Measurements from ENCODE around the gene ARHGAP15.
A peak's percentile ranks its signal among the peaks of the same experiment; 100 is the strongest.
"Not testable (repeated sequence)": the region's sequence is repeated elsewhere in the genome, so short reads cannot be mapped to it uniquely, and the experiment has no call there.

The ARHGAP15 gene

DNA sequence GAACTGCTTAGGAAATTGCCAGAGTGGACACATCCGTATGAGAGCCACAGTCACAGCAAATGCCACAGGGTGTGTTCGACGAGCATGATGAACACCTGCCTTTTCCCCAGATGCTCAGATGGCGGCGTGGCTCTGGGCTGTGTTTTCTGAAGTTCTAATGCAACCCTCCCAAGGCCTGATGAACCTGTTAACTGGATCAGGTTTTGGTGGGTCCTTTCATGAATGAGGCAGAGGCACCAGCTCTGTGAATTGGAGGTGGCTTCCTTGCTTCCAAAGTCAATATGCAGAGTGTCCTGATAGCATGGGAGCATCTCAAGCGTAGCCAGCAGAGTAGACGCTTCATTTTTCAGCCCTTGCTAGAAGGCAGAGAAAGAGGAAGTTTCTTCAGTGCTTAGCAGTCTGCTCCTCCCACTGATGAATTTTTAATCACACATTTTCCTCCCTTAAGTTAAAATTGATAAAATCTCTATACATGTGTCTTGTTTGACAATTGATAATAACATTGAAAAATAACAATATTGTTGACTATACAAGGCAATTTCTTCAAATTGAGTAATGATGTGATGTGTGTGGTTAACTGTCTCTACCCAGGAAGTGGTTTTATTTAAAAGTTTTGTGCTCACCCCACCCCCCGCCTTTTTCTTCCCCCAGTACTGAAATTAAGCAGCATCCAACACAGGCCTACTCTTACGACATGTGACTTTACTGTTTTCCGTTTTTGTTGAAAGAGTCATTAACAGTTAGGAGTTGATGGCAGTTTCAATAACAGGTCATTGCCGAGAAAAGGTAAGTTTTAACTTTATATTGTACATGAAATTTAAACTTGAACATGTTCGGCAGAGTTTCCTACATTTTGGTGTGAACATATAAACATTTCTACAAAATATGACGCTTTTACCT is at the start of gene ARHGAP15:
Gene ARHGAP15, plus strand, starts transcription at position 739 of the 900 bp plus-strand sequence.
- Histone ChIP-seq H3K4me3 (ENCODE audit: low read depth in 1 of 2, low read length in 2 of 2) (peak within 1 kb of the TSS in 1 of 2 donors; percentile 32), H3K27me3 (ENCODE audit: low read depth, low read length) (no peaks in the 10 kb centered on the region), H3K9me3 (ENCODE audit: control insufficient read depth in 1 of 2, low read length in 2 of 2) (no peaks in the 10 kb centered on the region), H3K27ac (ENCODE audit: low read length) (peak within 1 kb of the TSS; percentile 66), H3K4me1 (ENCODE audit: control insufficient read depth in 1 of 2, insufficient read depth in 2 of 2, low read length in 2 of 2) (no peaks in the 10 kb centered on the region), H3K36me3 (ENCODE audit: control insufficient read depth in 1 of 2, insufficient read depth in 2 of 2, low read length in 2 of 2) (no peaks in the 10 kb centered on the region)

DNA sequence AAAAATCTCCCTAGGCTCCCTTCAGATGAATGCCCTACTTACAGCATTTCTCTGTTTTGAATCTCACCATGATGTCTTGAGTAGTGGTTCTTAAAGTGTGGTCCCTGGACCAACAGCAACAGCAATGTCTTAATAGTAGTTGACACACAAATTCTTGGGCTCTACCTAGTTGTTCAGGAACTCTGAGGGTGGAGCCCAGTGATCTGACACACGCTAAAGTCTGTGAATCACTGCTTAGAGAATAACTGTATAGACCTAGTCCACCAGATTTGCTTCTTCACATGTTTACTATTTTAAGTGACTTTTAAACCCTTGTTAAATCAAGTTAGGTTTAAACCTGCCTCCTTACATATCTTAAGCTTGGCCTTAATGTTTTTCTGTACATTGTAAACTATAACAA is 47.6 kb upstream of the ARHGAP15 start:
- no peaks in the 10 kb centered on the region for H3K27me3 ChIP-seq (ENCODE audit: low read depth, low read length)
- H3K4me3 ChIP-seq (ENCODE audit: low read depth in 1 of 2, low read length in 2 of 2): no peak overlapping the region
- H3K4me1 ChIP-seq (ENCODE audit: control insufficient read depth in 1 of 2, insufficient read depth in 2 of 2, low read length in 2 of 2): no peaks in the 10 kb centered on the region
- peaks cover 0 to 7% of the 10 kb centered on the region in 2 donors for H3K9me3 ChIP-seq (ENCODE audit: control insufficient read depth in 1 of 2, low read length in 2 of 2)
- no peaks in the 10 kb centered on the region for H3K36me3 ChIP-seq (ENCODE audit: control insufficient read depth in 1 of 2, insufficient read depth in 2 of 2, low read length in 2 of 2)
- no peak overlapping the region for H3K27ac ChIP-seq (ENCODE audit: low read length)

DNA sequence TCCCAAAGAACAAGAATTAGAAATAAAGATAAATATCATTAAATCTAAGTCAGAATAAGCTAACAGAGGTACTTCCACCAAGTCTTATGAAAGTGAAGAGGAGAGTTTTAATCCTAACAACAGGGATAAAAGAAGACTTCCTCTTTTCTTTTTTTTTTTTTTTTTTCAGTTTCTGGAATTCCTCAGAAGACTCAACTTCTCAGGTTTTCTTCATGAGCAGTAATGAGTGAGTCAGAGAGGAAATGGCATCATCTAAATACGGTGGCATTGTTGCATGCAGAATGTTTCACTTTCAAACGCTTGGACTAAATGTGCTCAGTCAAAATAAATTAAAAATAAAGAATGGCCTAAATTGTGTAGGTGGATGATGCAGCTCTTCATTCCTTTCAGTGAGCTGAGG is 45.6 kb upstream of the ARHGAP15 start:
- Histone ChIP-seq H3K36me3 (ENCODE audit: control insufficient read depth in 1 of 2, insufficient read depth in 2 of 2, low read length in 2 of 2) (no peaks in the 10 kb centered on the region), H3K4me1 (ENCODE audit: control insufficient read depth in 1 of 2, insufficient read depth in 2 of 2, low read length in 2 of 2) (no peaks in the 10 kb centered on the region), H3K4me3 (ENCODE audit: low read depth in 1 of 2, low read length in 2 of 2) (no peak overlapping the region), H3K9me3 (ENCODE audit: control insufficient read depth in 1 of 2, low read length in 2 of 2) (peaks cover 0 to 7% of the 10 kb centered on the region in 2 donors), H3K27me3 (ENCODE audit: low read depth, low read length) (no peaks in the 10 kb centered on the region), H3K27ac (ENCODE audit: low read length) (no peak overlapping the region)

DNA sequence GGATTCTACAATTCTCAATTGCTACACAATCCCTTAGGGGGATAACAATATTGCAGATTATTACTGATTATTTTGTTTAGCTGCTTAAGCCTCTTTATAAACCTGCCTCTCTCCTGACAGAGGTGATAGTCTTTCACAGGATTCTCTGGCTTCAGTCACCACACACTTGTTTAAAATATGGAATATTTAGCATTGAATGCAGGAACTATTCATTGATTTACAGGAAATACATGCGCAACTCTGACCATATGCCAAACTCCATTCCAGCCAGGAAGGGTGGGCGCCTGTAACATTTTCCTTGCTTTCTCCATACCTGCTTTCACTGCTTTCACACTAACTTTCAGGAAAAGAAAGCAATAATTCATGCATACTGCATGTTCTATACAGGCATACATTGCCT is 44.8 kb upstream of the ARHGAP15 start:
- Histone ChIP-seq H3K9me3 (ENCODE audit: control insufficient read depth in 1 of 2, low read length in 2 of 2) (peaks cover 0 to 7% of the 10 kb centered on the region in 2 donors), H3K27me3 (ENCODE audit: low read depth, low read length) (no peaks in the 10 kb centered on the region), H3K36me3 (ENCODE audit: control insufficient read depth in 1 of 2, insufficient read depth in 2 of 2, low read length in 2 of 2) (no peaks in the 10 kb centered on the region), H3K4me3 (ENCODE audit: low read depth in 1 of 2, low read length in 2 of 2) (no peak overlapping the region), H3K4me1 (ENCODE audit: control insufficient read depth in 1 of 2, insufficient read depth in 2 of 2, low read length in 2 of 2) (no peaks in the 10 kb centered on the region), H3K27ac (ENCODE audit: low read length) (no peak overlapping the region)

DNA sequence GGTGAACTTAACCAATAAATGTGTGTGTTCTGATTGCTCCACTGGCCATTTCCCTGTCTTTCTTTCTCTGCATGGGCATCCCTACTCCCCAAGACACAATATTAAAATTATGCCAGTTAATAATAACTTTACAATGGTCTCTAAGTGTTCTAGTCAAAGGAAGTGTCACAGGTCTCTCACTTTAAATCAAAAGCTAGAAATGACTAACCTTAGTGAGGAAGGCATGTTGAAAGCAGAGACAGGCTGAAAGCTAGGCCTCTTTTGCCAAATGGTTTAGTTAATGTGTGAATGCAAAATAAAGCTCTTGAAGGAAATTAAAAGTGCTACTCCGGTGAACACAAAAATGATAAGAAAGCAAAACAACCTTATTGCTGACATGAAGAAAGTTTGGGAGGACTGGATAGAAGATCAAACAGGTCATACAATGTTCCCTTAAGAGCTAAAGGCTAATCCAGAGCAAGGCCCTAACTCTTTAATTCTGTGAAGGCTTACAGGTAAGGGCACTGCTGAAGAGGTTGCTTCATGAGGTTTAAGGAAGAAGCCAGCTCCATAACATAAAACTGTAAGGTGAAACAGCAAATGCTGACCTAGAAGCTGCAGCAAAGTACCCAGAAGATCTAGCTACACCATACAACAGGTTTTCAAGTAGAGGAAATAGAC is 44.0 kb upstream of the ARHGAP15 start:
- no peaks in the 10 kb centered on the region for H3K36me3 ChIP-seq (ENCODE audit: control insufficient read depth in 1 of 2, insufficient read depth in 2 of 2, low read length in 2 of 2)
- no peak overlapping the region for H3K27ac ChIP-seq (ENCODE audit: low read length)
- no peaks in the 10 kb centered on the region for H3K27me3 ChIP-seq (ENCODE audit: low read depth, low read length)
- H3K4me1 ChIP-seq (ENCODE audit: control insufficient read depth in 1 of 2, insufficient read depth in 2 of 2, low read length in 2 of 2): no peaks in the 10 kb centered on the region
- H3K9me3 ChIP-seq (ENCODE audit: control insufficient read depth in 1 of 2, low read length in 2 of 2): peaks cover 0 to 7% of the 10 kb centered on the region in 2 donors
- H3K4me3 ChIP-seq (ENCODE audit: low read depth in 1 of 2, low read length in 2 of 2): no peak overlapping the region

DNA sequence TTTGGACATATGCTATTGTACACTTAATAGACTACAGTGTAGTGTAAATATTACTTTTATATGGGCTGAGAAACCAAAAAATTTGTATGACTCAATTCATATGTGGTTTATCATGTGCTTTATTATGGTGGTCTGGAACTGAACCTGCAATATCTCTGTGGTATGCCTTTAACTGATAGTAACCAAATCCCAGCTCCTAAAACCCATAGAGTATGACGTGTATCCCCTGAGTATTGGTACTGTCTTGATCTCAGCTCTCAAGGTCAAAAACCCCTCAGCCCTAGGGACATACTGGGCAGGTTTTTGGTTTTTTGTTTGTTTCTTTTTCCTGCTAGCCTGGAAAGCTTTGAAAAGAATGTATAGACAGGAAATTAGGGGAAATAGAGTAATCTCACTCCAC is 42.2 kb upstream of the ARHGAP15 start:
- peaks cover 0 to 2% of the 10 kb centered on the region in 2 donors for H3K9me3 ChIP-seq (ENCODE audit: control insufficient read depth in 1 of 2, low read length in 2 of 2)
- no peaks in the 10 kb centered on the region for H3K4me1 ChIP-seq (ENCODE audit: control insufficient read depth in 1 of 2, insufficient read depth in 2 of 2, low read length in 2 of 2)
- H3K4me3 ChIP-seq (ENCODE audit: low read depth in 1 of 2, low read length in 2 of 2): no peak overlapping the region
- no peak overlapping the region for H3K27ac ChIP-seq (ENCODE audit: low read length)
- no peaks in the 10 kb centered on the region for H3K27me3 ChIP-seq (ENCODE audit: low read depth, low read length)
- H3K36me3 ChIP-seq (ENCODE audit: control insufficient read depth in 1 of 2, insufficient read depth in 2 of 2, low read length in 2 of 2): no peaks in the 10 kb centered on the region

DNA sequence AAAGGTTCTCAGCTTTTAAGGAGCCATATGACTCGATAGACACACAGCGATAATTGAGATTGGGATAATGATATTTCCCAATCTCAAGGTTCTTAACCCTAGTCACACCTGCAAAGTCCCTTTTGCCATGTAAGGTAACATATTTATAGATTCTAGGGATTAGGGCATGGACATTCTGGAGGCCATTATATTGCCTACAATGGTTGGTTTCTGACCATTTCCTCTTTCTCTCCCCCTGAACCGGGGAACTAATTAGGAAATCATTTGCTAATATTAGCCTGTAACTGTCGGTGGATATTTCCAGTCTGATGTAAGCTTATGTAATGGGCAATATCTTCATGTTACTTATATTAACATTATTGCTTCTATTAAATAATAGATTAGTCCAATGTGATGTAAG is 40.8 kb upstream of the ARHGAP15 start:
- Histone ChIP-seq H3K36me3 (ENCODE audit: control insufficient read depth in 1 of 2, insufficient read depth in 2 of 2, low read length in 2 of 2) (no peaks in the 10 kb centered on the region), H3K4me3 (ENCODE audit: low read depth in 1 of 2, low read length in 2 of 2) (no peak overlapping the region), H3K27me3 (ENCODE audit: low read depth, low read length) (no peaks in the 10 kb centered on the region), H3K9me3 (ENCODE audit: control insufficient read depth in 1 of 2, low read length in 2 of 2) (no peaks in the 10 kb centered on the region), H3K4me1 (ENCODE audit: control insufficient read depth in 1 of 2, insufficient read depth in 2 of 2, low read length in 2 of 2) (no peaks in the 10 kb centered on the region), H3K27ac (ENCODE audit: low read length) (no peak overlapping the region)

DNA sequence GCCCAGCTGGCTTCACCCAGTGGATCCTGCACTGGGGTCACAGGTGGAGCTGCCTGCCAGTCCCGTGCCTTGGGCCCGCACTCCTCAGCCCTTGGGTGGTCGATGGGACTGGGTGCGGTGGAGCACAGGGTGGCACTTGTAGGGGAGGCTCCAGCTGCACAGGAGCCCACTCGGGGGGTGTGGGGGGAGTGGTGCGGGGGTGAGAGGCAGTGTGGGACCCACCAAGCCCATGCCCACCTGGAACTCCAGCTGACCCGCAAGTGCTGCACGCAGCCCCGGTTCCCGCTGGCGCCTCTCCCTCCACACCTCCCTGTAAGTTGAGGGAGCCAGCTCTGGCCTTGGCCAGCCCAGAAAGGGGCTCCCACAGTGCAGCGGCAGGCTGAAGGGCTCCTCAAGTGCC is 39.7 kb upstream of the ARHGAP15 start:
- H3K27ac ChIP-seq (ENCODE audit: low read length); H3K9me3 ChIP-seq (ENCODE audit: control insufficient read depth in 1 of 2, low read length in 2 of 2); H3K4me3 ChIP-seq (ENCODE audit: low read depth in 1 of 2, low read length in 2 of 2); H3K4me1 ChIP-seq (ENCODE audit: control insufficient read depth in 1 of 2, insufficient read depth in 2 of 2, low read length in 2 of 2); H3K27me3 ChIP-seq (ENCODE audit: low read depth, low read length); H3K36me3 ChIP-seq (ENCODE audit: control insufficient read depth in 1 of 2, insufficient read depth in 2 of 2, low read length in 2 of 2): not testable (repeated sequence)

DNA sequence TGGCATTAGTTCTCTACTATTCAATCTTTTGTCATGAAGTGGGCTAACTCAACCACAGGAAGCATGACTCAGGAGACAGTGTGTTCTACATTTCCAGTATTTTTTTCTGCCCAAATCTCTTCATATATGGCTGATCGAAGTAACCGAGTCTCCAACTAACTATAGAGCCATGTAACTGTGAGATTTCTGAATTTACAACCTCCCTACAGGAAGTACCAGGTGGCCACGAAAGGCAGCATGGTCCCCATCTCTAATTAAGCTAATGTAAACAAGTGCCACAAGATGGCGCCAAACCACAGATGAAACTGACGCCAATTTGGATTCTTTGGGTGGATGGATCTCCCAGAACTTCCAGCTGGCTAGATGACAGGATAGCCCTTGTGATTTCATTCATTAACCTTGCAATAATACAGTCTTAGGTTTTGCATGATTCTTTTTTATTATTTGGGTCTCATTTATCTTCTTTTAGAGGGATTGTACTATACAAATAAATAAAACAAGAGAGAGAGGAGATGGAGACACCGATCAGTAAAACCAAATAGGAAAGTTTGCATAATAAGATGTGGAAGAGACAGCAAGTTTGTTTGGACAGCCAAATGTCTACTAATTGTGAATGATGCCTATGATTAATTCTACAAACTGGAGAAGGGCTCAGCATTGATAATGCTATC is 18.3 kb upstream of the ARHGAP15 start:
- H3K4me3 ChIP-seq (ENCODE audit: low read depth in 1 of 2, low read length in 2 of 2): no peak overlapping the region
- no peaks in the 10 kb centered on the region for H3K27me3 ChIP-seq (ENCODE audit: low read depth, low read length)
- H3K36me3 ChIP-seq (ENCODE audit: control insufficient read depth in 1 of 2, insufficient read depth in 2 of 2, low read length in 2 of 2): no peaks in the 10 kb centered on the region
- no peaks in the 10 kb centered on the region for H3K9me3 ChIP-seq (ENCODE audit: control insufficient read depth in 1 of 2, low read length in 2 of 2)
- H3K4me1 ChIP-seq (ENCODE audit: control insufficient read depth in 1 of 2, insufficient read depth in 2 of 2, low read length in 2 of 2): no peaks in the 10 kb centered on the region
- no peak overlapping the region for H3K27ac ChIP-seq (ENCODE audit: low read length)

DNA sequence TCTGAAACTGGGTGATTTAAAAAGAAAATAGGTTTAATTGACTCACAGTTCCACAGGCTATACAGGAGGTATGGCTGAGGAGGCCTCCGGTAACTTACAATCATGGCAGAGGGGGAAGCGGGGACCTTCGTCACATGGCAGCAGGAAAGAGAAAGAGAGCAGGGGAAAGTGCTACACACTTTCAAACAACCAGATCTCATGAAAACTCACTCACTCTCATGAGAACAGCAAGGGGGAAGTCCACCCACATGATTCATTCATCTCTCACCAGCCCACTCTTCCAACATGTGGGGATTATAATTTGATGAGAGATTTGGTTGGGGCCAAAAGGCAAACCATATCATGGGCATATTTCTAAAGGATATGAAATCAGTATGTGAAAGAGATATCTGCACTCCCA is 12.0 kb upstream of the ARHGAP15 start:
- no peaks in the 10 kb centered on the region for H3K4me1 ChIP-seq (ENCODE audit: control insufficient read depth in 1 of 2, insufficient read depth in 2 of 2, low read length in 2 of 2)
- H3K4me3 ChIP-seq (ENCODE audit: low read depth in 1 of 2, low read length in 2 of 2): no peak overlapping the region
- H3K9me3 ChIP-seq (ENCODE audit: control insufficient read depth in 1 of 2, low read length in 2 of 2): no peaks in the 10 kb centered on the region
- H3K27ac ChIP-seq (ENCODE audit: low read length): no peak overlapping the region
- H3K27me3 ChIP-seq (ENCODE audit: low read depth, low read length): no peaks in the 10 kb centered on the region
- H3K36me3 ChIP-seq (ENCODE audit: control insufficient read depth in 1 of 2, insufficient read depth in 2 of 2, low read length in 2 of 2): no peaks in the 10 kb centered on the region

DNA sequence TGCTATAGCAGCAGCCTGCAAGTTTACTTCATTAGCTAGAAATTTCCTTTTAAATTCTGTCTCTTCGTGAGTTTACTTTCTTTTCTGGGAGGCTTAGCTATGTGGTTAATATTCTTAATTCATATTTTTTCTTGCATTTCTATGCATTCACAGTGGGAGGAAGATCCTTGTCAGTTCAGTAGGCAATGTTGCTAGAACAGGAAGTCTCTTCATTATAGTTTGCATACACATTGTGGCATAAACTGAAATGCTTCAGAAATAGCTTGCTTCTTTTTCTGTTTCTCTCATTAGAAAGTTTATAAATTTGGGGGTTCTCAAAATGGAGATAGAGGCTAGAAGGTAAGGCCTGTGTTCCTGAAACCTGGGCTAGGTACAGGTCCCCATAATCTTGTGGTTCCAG is 8.1 kb upstream of the ARHGAP15 start:
- H3K36me3 ChIP-seq (ENCODE audit: control insufficient read depth in 1 of 2, insufficient read depth in 2 of 2, low read length in 2 of 2): no peaks in the 10 kb centered on the region
- H3K4me3 ChIP-seq (ENCODE audit: low read depth in 1 of 2, low read length in 2 of 2): no peak overlapping the region
- H3K27ac ChIP-seq (ENCODE audit: low read length): no peak overlapping the region
- H3K9me3 ChIP-seq (ENCODE audit: control insufficient read depth in 1 of 2, low read length in 2 of 2): no peaks in the 10 kb centered on the region
- H3K27me3 ChIP-seq (ENCODE audit: low read depth, low read length): no peaks in the 10 kb centered on the region
- no peaks in the 10 kb centered on the region for H3K4me1 ChIP-seq (ENCODE audit: control insufficient read depth in 1 of 2, insufficient read depth in 2 of 2, low read length in 2 of 2)

All from muscle layer of duodenum (tissue), 2 donors.